GM23338 (cell line): ENCODE results near the gene UBAC2. TPM values are rescaled to one million over a fixed set of nuclear protein-coding genes. Genes with fewer than 3 reads are reported as not detected.

Source experiments
- ATAC-seq: fragments of 200-7000 bp; cut with Tn5 transposase; 3 replicates; pipeline ENCODE4 v1.9.1; 2020
- DNase-seq: peaks from one replicate; pipeline ENCODE4 v3.0.0-alpha.2; 2015; ENCODE audit warnings: low spot score
- H2AFZ ChIP-seq: fragments of 200-600 bp; sonication (generic); 2 replicates; pipeline ENCODE4 v1.8.0; 2016; ENCODE audit warnings: antibody characterized with exemption, mild to moderate bottlenecking, moderate library complexity
- H3F3A ChIP-seq: fragments of 200-600 bp; sonication (generic); replicated peaks from 2 replicates; pipeline ENCODE4 v1.8.0; 2017; ENCODE audit warnings: antibody characterized with exemption, mixed run types, low read depth
- H3K27ac ChIP-seq: fragments of 200-600 bp; sonication (generic); 2 replicates; pipeline ENCODE4 v1.6.1; 2016; ENCODE audit warnings: low read depth
- H3K27me3 ChIP-seq: fragments of 200-600 bp; sonication (generic); 2 replicates; pipeline ENCODE4 v1.8.0; 2016; ENCODE audit warnings: mild to moderate bottlenecking, mixed run types, moderate library complexity; ENCODE audit not compliant: insufficient read depth
- H3K36me3 ChIP-seq: fragments of 200-600 bp; sonication (generic); 2 replicates; pipeline ENCODE4 v1.8.0; 2016; ENCODE audit warnings: mild to moderate bottlenecking; ENCODE audit not compliant: insufficient read depth
- H3K4me1 ChIP-seq: fragments of 200-600 bp; sonication (generic); 2 replicates; pipeline ENCODE4 v1.8.0; 2016; ENCODE audit warnings: mild to moderate bottlenecking, moderate library complexity; ENCODE audit not compliant: insufficient read depth
- H3K4me2 ChIP-seq: fragments of 200-600 bp; sonication (generic); 2 replicates; pipeline ENCODE4 v1.7.1; 2017; ENCODE audit warnings: mixed run types
- H3K4me3 ChIP-seq: fragments of 200-600 bp; sonication (generic); 2 replicates; pipeline ENCODE4 v1.6.1; 2016; ENCODE audit warnings: mixed run types
- H3K79me2 ChIP-seq: fragments of 200-600 bp; sonication (generic); replicated peaks from 2 replicates; pipeline ENCODE4 v1.8.0; 2017; ENCODE audit warnings: mild to moderate bottlenecking; ENCODE audit not compliant: insufficient read depth
- H3K9me2 ChIP-seq: fragments of 200-600 bp; sonication (generic); 2 replicates; pipeline ENCODE4 v1.8.0; 2017; ENCODE audit not compliant: insufficient read depth
- H4K20me1 ChIP-seq: fragments of 200-600 bp; sonication (generic); replicated peaks from 2 replicates; pipeline ENCODE4 v1.8.0; 2017; ENCODE audit warnings: mild to moderate bottlenecking; ENCODE audit not compliant: insufficient read depth
- H3K27ac Mint-ChIP-seq: 2 replicates; pipeline ENCODE4 v1.8.0; 2020; ENCODE audit warnings: inconsistent platforms, mild to moderate bottlenecking, moderate library complexity, mixed read lengths
- H3K27me3 Mint-ChIP-seq: 3 replicates; pipeline ENCODE4 v1.8.0; 2022; ENCODE audit warnings: low read depth, mild to moderate bottlenecking, moderate library complexity, mixed read lengths, inconsistent platforms; ENCODE audit not compliant: insufficient read depth, poor library complexity
- H3K36me3 Mint-ChIP-seq: 3 replicates; pipeline ENCODE4 v1.8.0; 2021; ENCODE audit warnings: low read depth, mild to moderate bottlenecking, inconsistent platforms, moderate library complexity, mixed read lengths
- H3K4me1 Mint-ChIP-seq: 3 replicates; pipeline ENCODE4 v1.8.0; 2020; ENCODE audit warnings: mild to moderate bottlenecking, inconsistent platforms, mixed read lengths
- H3K4me3 Mint-ChIP-seq: 3 replicates; pipeline ENCODE4 v1.8.0; 2021; ENCODE audit warnings: moderate library complexity, mild to moderate bottlenecking, inconsistent platforms, mixed read lengths
- H3K9me3 Mint-ChIP-seq: 3 replicates; pipeline ENCODE4 v1.8.0; 2020; ENCODE audit warnings: moderate library complexity, mild to moderate bottlenecking, inconsistent platforms, mixed read lengths
- CREB1 ChIP-seq: fragments of 250-450 bp; sonication (Bioruptor Pico); IDR thresholded peaks from 2 replicates; pipeline ENCODE4 v1.5.0; 2020; ENCODE audit warnings: low read depth, mild to moderate bottlenecking, moderate library complexity
- CTCF ChIP-seq, 2 experiments: fragments of 200-600 bp in 1 of 2; sonication (generic) in 1 of 2; conservative IDR thresholded peaks; 2 replicates each; pipeline versions ENCODE4 v1.5.1 to v1.6.1; 2016 to 2017; ENCODE audit warnings: antibody characterized with exemption in 2 of 2, low read depth in 2 of 2, mild to moderate bottlenecking in 2 of 2, moderate library complexity in 1 of 2
- EZH2 ChIP-seq: fragments of 200-600 bp; sonication (generic); IDR thresholded peaks from one replicate; pipeline ENCODE4 v1.8.0; 2017; ENCODE audit warnings: antibody characterized with exemption, mild to moderate bottlenecking, low read depth; ENCODE audit not compliant: unreplicated experiment
- EZH2phosphoT487 ChIP-seq: fragments of 200-600 bp; sonication (generic); IDR thresholded peaks from one replicate; pipeline ENCODE4 v1.8.1; 2018; ENCODE audit warnings: antibody characterized with exemption; ENCODE audit not compliant: unreplicated experiment
- NANOG ChIP-seq: IDR thresholded peaks from 2 replicates; pipeline ENCODE4 v1.6.1; 2016; ENCODE audit warnings: antibody characterized with exemption, borderline replicate concordance
- STAT1 ChIP-seq: IDR thresholded peaks from one replicate; pipeline ENCODE4 v1.6.1; 2016; ENCODE audit warnings: antibody characterized with exemption; ENCODE audit not compliant: unreplicated experiment
- ZNF331 ChIP-seq: fragments of 250-450 bp; sonication (Bioruptor Pico); IDR thresholded peaks from 2 replicates; pipeline ENCODE4 v1.5.0; 2020; ENCODE audit warnings: low read depth, mild to moderate bottlenecking, moderate library complexity
- polyA plus RNA-seq: library from polyadenylated mRNA; unstranded; fragments of >200 nt; fragmentation: Nextera tagmentation; extraction: Ambion mirVana; gene quantifications from 2 replicates; pipeline ENCODE4 v1.2.1, GENCODE V29; 2016
- total RNA-seq: library from RNA; depleted of rRNA; stranded (reverse); fragments of >200 nt; shearing (Covaris generic); gene quantifications from 2 replicates; pipeline ENCODE4 v1.2.3, GENCODE V29; 2014
- TF ChIP-seq, protein P1 (sequence below): IDR thresholded peaks from 2 replicates; pipeline ENCODE4 v1.6.1; 2016; ENCODE audit warnings: antibody characterized with exemption
- TF ChIP-seq, protein P2 (sequence below): fragments of 250-450 bp; sonication (Bioruptor Pico); IDR thresholded peaks from 2 replicates; pipeline ENCODE4 v1.5.0; 2020; ENCODE audit warnings: mild to moderate bottlenecking, moderate library complexity
- TF ChIP-seq, protein P3 (sequence below): IDR thresholded peaks from one replicate; pipeline ENCODE4 v1.6.1; 2018; ENCODE audit warnings: antibody characterized with exemption; ENCODE audit not compliant: unreplicated experiment

The UBAC2 gene
- total and polyA plus RNA-seq, 2 experiments from 2014 or later: 37.9 to 76.9 TPM

DNA sequence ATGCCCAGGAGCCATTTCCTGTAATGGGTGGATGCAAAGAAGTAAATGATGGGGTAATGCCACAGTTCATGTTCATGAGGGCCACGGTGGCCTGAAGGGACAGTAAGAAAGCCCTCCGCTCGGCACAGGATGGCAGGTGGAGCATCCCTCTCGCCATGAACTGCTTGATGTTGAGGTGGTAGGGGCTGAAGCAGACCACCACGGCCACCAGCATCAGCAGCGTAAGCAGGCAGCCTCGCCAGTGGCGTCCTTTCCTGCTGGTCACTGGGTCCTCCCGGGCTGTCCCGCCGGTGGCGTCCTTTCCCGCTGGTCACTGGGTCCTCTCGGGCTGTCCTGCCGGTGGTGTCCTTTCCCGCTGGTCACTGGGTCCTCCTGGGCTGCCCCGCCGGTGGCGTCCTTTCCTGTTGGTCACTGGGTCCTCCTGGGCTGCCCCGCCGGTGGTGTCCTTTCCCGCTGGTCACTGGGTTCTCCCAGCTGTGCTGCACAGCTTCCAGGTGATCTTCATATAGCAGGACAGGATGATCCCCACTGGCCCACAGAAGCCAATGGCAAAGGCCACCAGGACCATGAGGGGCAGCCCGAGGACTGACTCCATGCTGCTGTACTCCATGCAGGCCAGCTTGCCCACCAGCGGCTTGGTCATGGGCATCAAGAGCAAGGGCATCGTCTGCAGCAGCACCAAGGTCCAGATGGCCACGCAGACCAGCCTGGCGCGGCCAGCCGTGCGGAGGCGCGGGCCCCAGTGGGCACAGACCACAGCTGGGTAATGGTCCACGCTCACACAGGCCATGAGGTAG is 207.4 kb downstream of the UBAC2 start:
- H3K4me2 ChIP-seq: no peak overlapping the region
- peaks cover 13% of the 10 kb centered on the region; the same call in 2 of the 3 replicates for H3K4me1 Mint-ChIP-seq
- H3K36me3 ChIP-seq: no peaks in the 10 kb centered on the region
- no peaks in the 10 kb centered on the region for H3K79me2 ChIP-seq
- H3K27ac ChIP-seq: no peak overlapping the region
- 0 out of 2 replicates have a peak, but pooled peaks cover 3% of the 10 kb centered on the region for H3K4me1 ChIP-seq
- no peaks in the 10 kb centered on the region for H3K27me3 ChIP-seq
- no peaks in the 10 kb centered on the region for H3K27me3 Mint-ChIP-seq
- H3F3A ChIP-seq: no peaks in the 10 kb centered on the region
- no peak overlapping the region for H3K27ac Mint-ChIP-seq
- peaks cover 6% of the 10 kb centered on the region; the same call in 2 of the 3 replicates for H3K9me3 Mint-ChIP-seq
- DNase-seq: no peak
- H3K4me3 Mint-ChIP-seq: no peak overlapping the region
- ATAC-seq: no peak
- no peak for TF ChIP-seq EZH2
- no peak for TF ChIP-seq NANOG
- TF ChIP-seq, protein P1, sequence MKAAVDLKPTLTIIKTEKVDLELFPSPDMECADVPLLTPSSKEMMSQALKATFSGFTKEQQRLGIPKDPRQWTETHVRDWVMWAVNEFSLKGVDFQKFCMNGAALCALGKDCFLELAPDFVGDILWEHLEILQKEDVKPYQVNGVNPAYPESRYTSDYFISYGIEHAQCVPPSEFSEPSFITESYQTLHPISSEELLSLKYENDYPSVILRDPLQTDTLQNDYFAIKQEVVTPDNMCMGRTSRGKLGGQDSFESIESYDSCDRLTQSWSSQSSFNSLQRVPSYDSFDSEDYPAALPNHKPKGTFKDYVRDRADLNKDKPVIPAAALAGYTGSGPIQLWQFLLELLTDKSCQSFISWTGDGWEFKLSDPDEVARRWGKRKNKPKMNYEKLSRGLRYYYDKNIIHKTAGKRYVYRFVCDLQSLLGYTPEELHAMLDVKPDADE: no peak
- no peak for TF ChIP-seq EZH2phosphoT487
- no peak for TF ChIP-seq CTCF (conservative IDR thresholded peaks at IDR 0.05; ENCODE audit: low read depth in 2 of 2)
- no peak for TF ChIP-seq CREB1 (CRISPR knock-in tag)
- TF ChIP-seq, protein P2, sequence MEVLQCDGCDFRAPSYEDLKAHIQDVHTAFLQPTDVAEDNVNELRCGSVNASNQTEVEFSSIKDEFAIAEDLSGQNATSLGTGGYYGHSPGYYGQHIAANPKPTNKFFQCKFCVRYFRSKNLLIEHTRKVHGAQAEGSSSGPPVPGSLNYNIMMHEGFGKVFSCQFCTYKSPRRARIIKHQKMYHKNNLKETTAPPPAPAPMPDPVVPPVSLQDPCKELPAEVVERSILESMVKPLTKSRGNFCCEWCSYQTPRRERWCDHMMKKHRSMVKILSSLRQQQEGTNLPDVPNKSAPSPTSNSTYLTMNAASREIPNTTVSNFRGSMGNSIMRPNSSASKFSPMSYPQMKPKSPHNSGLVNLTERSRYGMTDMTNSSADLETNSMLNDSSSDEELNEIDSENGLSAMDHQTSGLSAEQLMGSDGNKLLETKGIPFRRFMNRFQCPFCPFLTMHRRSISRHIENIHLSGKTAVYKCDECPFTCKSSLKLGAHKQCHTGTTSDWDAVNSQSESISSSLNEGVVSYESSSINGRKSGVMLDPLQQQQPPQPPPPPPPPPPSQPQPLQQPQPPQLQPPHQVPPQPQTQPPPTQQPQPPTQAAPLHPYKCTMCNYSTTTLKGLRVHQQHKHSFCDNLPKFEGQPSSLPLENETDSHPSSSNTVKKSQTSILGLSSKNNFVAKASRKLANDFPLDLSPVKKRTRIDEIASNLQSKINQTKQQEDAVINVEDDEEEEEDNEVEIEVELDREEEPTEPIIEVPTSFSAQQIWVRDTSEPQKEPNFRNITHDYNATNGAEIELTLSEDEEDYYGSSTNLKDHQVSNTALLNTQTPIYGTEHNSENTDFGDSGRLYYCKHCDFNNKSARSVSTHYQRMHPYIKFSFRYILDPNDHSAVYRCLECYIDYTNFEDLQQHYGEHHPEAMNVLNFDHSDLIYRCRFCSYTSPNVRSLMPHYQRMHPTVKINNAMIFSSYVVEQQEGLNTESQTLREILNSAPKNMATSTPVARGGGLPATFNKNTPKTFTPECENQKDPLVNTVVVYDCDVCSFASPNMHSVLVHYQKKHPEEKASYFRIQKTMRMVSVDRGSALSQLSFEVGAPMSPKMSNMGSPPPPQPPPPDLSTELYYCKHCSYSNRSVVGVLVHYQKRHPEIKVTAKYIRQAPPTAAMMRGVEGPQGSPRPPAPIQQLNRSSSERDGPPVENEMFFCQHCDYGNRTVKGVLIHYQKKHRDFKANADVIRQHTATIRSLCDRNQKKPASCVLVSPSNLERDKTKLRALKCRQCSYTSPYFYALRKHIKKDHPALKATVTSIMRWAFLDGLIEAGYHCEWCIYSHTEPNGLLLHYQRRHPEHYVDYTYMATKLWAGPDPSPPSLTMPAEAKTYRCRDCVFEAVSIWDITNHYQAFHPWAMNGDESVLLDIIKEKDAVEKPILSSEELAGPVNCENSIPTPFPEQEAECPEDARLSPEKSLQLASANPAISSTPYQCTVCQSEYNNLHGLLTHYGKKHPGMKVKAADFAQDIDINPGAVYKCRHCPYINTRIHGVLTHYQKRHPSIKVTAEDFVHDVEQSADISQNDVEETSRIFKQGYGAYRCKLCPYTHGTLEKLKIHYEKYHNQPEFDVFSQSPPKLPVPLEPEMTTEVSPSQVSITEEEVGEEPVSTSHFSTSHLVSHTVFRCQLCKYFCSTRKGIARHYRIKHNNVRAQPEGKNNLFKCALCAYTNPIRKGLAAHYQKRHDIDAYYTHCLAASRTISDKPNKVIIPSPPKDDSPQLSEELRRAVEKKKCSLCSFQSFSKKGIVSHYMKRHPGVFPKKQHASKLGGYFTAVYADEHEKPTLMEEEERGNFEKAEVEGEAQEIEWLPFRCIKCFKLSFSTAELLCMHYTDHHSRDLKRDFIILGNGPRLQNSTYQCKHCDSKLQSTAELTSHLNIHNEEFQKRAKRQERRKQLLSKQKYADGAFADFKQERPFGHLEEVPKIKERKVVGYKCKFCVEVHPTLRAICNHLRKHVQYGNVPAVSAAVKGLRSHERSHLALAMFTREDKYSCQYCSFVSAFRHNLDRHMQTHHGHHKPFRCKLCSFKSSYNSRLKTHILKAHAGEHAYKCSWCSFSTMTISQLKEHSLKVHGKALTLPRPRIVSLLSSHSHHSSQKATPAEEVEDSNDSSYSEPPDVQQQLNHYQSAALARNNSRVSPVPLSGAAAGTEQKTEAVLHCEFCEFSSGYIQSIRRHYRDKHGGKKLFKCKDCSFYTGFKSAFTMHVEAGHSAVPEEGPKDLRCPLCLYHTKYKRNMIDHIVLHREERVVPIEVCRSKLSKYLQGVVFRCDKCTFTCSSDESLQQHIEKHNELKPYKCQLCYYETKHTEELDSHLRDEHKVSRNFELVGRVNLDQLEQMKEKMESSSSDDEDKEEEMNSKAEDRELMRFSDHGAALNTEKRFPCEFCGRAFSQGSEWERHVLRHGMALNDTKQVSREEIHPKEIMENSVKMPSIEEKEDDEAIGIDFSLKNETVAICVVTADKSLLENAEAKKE: no peak
- TF ChIP-seq STAT1: no peak
- TF ChIP-seq, protein P3, sequence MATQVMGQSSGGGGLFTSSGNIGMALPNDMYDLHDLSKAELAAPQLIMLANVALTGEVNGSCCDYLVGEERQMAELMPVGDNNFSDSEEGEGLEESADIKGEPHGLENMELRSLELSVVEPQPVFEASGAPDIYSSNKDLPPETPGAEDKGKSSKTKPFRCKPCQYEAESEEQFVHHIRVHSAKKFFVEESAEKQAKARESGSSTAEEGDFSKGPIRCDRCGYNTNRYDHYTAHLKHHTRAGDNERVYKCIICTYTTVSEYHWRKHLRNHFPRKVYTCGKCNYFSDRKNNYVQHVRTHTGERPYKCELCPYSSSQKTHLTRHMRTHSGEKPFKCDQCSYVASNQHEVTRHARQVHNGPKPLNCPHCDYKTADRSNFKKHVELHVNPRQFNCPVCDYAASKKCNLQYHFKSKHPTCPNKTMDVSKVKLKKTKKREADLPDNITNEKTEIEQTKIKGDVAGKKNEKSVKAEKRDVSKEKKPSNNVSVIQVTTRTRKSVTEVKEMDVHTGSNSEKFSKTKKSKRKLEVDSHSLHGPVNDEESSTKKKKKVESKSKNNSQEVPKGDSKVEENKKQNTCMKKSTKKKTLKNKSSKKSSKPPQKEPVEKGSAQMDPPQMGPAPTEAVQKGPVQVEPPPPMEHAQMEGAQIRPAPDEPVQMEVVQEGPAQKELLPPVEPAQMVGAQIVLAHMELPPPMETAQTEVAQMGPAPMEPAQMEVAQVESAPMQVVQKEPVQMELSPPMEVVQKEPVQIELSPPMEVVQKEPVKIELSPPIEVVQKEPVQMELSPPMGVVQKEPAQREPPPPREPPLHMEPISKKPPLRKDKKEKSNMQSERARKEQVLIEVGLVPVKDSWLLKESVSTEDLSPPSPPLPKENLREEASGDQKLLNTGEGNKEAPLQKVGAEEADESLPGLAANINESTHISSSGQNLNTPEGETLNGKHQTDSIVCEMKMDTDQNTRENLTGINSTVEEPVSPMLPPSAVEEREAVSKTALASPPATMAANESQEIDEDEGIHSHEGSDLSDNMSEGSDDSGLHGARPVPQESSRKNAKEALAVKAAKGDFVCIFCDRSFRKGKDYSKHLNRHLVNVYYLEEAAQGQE: no peak
- no peak for TF ChIP-seq ZNF331 (CRISPR knock-in tag)
- H3K9me2 ChIP-seq: no peaks in the 10 kb centered on the region
- H3K4me3 ChIP-seq: no peak overlapping the region
- H4K20me1 ChIP-seq: no peaks in the 10 kb centered on the region
- H3K36me3 Mint-ChIP-seq: no peaks in the 10 kb centered on the region; the same call in 1 of the 3 replicates
- H2AFZ ChIP-seq: no peak overlapping the region
